GM21619 (cell line): ENCODE data around the gene NISCH.

ENCODE experiments used
- ATAC-seq: cut with Tn5 transposase; IDR thresholded peaks from one replicate; pipeline ENCODE4 v1.9.1; 2021; ENCODE audit not compliant: unreplicated experiment

NISCH gene

DNA sequence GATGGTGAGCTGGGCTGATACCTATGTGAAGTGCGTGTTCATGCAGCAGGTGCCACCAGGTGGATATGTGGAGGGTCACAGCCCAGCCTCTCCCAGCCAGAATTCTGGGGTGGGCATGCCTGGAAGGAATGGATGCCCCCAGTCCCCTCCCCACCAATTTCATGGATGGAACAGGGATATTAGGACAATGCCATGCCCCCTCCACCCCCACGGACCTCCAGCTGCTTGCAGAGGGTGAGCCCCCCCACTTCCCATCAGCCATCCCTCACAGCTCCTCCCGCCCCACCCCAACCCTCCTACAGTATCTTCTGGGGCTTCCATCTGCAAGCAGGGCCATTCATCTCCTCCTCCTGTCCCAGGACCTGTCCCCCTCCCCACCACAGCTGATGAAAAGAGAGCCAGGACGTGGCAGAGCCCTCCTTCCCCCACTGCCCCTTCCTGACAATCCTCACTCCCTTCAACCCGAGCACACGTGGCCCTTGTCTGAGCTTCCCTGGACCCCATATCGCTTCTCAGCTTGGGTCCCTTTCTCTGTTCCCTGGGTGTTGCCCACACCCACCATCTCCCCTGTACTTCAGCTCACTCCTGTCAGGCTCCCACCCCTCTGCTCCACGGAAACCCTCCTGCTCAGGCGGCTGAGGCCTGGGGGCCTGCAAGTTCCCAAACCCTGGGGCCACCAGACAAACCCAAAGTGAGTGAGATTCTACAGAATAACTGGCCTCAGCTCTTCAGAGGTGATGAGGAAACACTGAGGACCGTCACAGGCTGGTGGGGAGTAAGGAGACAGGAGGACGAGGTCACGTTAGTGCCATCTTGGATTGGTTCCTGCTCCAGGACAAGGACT is 7.7 kb upstream of the NISCH start:
- ATAC-seq: no peak

DNA sequence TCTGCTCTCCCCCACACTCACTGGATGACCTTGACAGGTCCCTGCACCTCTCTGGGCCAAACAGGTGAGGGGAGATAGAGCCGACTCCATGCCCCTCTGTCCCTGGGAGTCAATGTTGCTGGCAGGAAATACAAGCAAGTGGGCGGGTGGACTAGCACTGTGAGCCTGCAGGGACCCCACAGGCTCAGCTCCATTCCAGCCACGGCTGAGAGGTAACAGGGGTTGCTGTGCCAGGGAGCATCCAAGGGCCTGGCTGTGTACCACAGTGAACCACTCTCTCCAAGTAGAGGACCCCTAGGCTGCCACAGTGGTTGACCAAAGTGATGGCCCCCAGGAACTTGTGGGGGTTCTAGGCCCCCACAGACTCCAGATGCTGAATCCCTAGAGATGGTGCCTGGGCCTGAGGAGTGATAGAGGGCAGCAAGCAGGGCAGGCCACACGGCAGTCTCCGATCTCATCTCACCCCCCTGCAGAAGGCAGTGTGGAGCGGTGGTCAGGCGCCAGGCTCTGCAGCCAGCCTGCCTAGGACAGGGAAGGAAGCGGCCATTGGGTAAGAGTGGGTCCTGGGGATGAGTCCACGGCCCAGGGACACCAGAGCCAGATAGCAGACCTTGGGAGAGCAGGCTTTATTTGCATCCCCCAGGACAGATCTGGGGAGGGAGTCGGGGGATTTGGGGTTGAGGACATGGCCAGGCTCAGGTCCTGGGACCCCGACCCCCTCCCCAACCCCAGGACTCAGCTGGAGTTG is 4.7 kb upstream of the NISCH start:
- no peak for ATAC-seq

DNA sequence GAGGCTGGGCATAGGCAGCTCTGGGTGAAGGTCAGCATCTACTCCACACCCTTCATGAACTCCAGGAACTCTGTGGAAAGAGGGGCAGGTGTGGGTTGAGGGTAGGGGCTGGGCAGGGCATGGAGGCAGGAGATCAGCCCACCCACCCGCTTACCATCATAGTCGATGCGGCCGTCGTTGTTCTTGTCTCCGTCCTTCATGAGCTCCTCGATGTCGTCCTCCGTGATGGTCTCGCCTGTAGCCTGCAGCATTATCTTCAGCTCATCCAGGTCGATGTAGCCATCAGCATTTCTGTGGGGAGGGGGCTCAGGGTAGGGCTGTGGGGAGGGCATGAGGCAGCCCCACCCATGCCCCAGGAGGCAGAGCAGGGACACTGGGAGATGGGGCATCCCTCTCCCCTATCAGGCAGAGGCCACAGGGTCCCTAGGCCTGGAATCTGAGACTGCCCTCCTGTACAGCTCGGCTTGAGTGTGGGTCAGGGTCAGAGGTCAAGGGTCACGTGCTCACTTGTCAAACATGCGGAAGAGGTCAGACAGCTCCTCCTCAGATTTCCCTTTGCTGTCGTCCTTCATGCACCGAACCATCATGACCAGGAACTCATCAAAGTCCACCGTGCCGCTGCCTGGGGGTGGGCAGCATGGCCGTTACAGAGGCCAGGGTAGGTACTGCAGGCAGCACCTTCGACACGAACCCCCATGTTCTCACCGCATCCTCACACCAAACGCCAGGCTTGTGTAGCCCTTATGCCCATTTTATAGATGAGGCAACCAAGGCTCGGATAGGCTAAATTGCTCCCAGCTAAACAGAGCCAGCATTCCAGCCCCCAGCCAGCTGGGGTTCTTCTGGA is 3.9 kb upstream of the NISCH start:
- ATAC-seq: no peak

DNA sequence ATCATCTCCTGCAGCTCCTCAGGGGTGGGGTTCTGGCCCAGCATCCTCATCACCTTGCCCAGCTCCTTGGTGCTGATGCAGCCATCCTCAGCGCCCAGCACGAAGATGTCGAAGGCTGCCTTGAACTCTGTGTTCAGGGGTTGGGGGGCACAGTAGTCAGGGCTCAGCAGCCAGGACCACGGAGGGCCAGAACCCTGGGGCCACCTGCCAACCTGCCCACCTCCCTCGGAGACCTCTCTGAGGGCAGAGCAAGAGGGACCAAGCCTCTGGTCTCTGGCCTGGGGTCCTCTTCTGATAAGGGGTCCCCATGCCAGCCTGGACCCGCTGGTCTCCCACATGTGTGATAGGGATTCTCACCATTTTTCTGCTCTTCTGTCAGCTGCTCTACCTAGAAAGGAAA is 3.3 kb upstream of the NISCH start:
- no peak for ATAC-seq

DNA sequence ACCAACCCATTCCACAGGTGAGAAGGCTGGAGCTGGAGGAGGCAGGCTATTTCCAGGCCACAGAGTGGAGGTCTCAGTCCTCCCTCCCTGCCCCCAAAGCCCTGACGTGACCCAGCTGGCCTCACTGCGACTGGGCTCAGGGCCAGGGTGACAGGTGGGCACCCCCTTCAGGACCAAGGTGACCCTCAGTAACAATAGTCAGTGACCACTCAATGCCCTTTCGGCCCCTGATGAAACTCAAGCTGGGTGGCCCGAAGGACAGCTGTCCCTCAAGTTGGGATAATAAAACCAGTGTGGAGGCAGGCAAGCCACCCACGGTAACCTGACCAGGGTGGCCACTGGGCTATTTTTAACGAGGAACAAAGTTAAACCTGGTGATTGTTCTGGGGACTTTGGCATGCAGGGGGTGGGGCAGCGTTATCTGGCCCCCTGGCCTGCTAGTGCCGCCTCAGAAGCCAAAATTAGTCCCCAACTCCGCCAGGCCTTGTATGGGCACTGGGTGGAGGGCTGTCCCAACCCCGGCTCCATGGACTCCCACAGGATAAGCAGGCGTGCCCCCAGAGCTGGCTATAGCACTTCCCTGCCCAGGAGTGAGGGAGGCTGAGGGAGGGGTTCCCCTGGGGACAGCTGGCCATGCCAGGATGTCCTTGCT is 2.7 kb upstream of the NISCH start:
- no peak for ATAC-seq

DNA sequence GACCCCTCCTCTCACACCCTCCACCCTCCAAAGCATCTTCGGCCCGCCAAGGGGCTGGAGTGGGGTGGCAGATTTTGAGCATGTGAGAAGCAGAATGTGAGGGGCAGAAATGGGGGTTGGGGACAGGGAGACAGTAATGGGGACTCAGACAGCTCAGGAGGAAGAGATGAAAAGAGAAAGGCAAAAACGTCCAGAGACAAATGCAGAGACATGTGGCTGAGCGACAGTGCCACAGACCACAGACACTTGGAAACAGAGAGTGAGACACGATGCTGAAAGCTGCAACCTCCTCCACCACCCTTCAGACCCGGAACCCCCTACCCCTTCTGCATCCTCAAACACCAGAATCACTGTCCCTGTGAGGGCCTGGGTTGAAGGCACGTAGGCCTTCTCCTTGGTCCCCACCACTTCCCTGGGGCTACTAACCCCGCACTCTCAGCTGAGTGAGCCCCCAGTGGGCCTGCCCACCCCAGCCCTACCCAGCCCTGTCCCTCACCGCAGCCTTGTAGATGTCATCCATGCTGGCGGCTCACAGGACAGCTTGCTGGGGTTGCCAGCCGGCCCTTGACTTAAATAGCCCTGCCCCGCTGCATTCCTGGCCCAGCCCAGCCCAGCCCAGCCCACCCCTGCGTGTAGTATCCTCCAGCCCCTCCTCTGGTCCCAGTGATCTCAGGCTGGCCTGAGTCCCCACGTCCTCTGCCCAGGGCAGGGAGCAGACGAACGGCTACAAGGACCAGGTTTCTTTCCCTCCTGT is 1.7 kb upstream of the NISCH start, which contains the start of gene TNNC1:
Gene TNNC1 (minus strand): TSS at position 546 of the 754 bp plus-strand sequence. CDS start 26 bp downstream, at position 520.
- ATAC-seq: no peak

DNA sequence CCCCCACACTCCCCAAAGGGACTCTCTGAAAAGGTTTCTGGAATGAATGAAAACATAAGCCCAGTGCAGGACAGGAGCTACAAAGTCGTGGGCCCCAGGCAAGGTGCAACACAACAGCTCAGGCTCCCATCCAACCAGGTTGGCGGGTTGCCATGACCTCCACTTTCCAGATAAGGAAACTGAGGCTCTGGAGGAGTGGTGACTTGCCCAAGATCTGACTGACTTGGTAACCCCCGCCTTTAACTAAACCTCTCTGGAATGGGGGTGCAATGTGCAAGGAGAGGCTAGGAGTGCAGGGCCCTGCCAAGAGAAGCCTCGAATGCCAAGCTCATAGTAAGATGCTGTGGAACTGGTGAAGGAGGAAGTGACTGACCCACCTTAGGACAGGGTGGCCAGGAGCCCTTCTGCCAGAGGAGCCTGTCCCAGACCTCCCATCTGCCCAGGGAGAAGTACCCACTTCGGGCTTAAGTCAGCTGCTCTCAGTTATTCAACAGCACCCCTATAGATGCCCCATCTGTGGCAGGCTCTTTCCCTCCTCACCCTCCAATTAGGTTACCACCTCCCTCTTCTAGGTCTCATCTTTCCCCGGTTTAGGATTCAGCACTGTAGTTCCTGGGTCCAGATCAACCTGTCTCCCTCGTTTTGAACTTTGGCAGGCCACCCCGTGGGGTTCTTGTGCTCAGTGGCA is 1.0 kb upstream of the NISCH start:
- no peak for ATAC-seq

DNA sequence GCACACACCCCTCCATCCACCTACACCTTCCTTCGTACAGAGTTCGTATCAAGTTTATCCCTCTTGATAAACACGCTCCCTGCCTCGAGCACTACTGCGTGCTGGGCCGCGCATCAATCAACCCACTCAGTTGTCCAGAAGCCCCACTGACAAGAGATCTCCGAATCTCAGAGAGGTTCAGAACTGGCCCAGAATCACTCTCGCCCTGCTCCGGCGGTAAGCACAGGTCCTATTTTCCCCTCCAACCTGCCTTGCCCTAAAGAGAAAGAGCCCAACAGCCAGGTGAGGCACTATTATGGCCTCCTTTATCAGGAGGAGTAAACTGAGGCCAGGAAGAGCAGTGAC is 494 bp upstream of the NISCH start:
- ATAC-seq: no peak

DNA sequence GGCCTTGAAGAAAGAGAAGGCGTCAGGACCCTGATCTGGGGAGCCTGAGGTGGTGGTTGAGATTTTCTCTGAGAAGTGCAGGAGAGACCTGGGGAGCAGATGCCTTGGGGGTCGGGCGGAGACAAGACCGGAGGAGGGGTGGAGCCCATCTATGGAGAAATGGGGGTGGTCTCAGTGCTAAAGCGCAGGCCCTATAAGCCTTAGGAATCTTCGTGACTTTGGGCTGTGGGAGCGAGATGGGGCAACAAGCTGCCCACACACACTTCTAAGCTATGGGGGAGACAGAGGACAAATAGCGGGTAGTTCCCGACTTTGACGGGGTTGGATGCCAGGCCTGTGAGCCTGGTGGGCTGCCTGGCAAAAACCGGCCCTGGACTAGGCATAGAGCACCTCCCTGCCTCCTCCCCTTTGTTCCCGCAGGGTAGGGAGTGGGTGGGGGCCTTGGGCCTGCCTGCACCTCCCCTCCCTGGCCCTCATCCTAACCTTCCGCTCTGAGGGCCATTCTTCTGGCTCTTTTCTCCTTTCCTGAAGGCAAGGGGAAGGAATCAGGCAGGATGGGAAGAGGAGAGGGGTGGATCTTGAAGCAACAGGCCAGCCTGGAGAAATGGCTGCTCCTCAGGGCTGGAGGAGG is 880 bp downstream of the NISCH start:
- ATAC-seq: no peak

DNA sequence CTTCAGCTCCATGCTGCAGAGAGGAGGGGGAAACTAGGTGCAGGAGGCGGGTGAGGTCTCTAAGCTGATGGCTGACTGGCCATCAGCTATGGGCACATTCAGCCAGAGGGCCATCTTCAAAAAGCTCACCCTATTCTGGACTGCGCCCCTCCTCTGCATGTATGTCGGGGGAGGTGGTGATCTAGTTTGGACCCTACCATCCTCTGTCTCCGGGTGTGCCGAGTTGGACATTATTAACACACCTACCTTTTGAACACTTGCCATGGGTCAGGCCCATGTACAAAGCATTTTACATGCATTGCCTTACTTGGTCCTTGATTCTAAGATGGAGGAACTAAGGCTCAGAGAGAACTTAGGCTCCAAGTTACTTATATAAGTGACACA is 1.4 kb downstream of the NISCH start:
- no peak for ATAC-seq

DNA sequence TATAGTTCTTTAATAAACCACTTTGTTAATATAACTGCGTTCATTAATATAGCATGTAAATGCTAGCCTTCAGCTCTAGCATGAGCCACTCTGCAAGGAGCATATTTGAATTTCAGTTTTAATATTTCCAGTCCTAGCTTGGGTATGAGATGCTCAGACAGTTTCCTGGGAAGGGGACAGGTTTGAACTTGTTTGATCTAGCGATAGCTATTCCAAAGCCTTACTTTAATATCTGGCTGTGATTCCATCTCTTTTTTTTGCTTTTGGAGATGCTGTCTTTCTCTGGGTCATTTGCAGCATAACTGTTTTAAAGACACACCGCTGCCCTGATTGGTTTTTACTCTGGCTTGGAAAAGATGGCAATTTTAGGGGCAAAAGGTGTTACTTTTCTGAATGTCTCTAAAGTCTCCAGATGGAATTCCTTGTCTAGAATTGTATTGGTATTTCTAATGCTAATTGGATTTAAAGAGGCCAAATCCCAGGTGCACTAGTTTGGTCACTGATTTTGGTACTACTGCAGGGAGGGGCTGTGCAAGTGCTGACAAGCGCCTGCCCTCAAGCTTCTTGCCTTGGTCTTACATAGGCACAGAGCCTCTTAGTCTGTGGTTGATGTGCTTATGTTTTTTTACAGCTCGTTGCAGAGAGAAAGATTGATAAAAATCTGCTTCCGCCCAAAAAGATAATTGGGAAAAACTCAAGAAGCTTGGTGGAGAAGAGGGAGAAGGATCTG is 2.8 kb downstream of the NISCH start:
- no peak for ATAC-seq

DNA sequence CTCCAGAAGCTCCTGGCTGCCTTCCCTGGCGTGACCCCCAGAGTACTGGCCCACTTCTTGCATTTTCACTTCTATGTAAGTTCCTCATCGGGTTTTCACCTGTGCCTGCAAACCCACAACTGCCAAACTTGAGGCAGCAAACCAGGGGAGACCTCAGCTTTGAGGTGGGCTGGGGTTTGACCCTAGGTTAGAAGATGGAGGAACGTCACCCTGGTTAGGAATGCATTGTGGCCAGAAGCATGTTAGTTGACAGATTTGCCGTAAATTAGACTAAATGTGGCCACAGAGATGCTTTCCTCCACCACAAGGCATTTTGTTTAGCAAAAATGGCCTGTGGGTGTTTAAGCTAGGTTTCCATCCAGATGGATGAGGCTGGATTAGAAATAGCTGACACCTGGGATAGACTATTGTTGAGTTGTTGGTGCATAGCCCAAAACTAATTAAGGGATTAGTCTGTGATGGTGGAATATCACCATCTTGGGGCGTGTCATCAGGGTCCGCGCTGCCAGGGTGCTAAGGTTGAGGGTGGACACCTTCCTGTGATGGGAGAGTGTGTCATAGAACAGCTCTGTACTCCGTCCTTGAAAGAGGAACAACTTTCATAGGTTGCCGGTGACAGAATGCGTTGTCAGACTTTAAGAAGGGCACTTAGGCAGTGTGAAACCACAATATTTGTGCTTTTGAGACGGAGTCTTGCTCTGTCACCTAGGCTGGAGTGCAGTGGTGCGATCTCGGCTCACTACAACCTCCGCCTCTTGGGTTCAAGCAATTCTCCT is 3.6 kb downstream of the NISCH start:
- ATAC-seq: no peak

DNA sequence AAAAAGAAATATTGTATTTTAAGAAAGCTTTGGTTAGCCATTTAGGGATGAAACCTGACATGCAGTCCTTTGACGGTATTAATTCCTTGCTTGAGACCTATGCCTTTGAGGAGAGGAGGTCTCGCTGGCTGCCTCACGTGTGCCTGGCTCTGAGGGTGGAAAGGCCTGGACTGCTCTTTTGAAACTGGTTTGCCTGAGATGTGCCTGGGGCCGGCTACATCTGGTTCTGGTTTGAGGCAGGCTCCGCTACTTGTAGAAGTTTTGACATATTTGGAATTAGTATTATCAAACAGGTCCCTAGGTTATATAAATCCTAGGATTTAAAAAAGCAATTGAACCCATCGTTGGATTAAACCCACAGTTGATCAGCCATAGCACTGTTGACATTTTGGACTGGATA is 6.5 kb downstream of the NISCH start:
- ATAC-seq: no peak

DNA sequence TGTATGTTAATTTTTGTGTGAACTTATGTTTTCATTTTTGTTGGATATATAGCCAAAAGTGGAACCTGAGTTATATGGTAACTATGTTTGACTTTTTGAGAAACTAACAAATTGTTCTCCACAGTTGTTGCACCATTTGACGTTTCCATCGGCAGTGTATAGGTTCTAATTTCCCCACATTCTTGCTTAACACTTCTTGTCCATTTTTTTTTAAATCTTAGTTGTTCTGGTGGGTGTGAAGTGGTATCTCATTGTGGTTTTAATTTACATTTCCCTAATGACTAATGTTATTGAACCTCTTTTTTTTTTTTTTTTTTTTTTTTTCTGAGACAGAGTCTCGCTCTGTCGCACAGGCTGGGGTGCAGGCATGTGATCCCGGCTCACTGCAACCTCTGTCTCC is 8.0 kb downstream of the NISCH start:
- no peak for ATAC-seq

DNA sequence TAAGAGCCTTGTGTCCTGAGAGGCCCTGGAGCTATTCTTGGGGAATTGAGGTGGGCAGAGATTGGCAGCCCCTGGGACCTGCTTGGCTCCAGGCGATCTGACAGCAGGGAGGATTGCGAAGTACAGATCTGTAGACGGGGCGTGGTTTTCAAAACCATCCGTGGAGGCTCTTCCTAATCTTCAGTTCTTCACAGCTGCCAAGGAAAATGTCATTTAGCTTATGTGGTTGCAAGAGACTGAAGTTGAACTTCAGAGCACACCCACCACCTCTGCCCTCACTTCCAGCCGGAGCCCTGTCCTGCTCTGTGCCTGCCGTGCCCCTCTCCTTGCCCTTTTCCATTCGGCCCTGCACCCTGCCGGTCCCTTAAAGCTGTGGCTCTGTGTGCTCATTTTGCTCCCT is 12.9 kb downstream of the NISCH start:
- ATAC-seq: no peak

DNA sequence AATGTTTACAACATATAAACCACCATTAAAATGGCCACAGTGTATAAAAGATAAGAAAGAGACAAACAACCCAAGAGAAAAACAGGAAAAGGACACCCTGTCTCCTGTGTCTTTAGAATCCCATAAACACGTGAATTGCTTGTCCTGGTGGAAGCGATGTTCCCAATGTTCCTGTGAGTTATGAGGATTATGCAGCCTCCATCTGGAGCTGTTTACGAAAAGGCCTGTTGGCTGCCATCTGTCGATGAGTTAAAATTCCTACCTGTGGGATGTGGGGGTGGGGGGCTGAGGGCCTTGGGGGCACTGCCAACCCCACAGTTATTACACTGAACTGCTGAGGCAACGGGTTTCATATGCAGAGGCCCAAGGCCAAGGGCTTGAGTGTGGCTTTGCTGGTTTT is 13.6 kb downstream of the NISCH start:
- no peak for ATAC-seq

DNA sequence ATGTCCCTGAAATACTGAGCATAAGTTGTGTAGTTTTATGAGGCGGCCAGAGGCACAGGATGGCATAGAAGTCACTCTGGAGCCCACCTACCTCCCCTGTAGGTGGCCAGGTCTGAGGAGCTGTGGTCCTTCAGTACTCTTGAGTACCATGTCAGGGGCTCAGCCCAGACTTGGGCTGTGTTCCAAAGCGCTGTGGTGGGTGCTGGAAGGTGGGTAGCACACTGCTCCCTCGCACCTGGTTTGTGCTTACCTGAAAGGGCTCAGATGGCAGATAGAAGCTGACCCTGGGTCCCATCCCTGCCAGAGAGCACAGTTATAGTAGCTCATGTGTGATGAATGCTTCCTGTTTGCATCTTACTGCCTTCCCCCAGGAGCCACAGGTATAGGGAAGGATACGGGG is 15.5 kb downstream of the NISCH start:
- ATAC-seq: no peak
